GM21576 (cell line): Measurements from ENCODE around the gene NUFIP2.
"Not testable (repeated sequence)": the region's sequence is repeated elsewhere in the genome, so short reads cannot be mapped to it uniquely, and the experiment has no call there.

Source experiments
- ATAC-seq: cut with Tn5 transposase; IDR thresholded peaks from one replicate; pipeline ENCODE4 v1.9.1; 2021; ENCODE audit warnings: mild to moderate bottlenecking, moderate library complexity; ENCODE audit not compliant: unreplicated experiment

NUFIP2 gene

DNA sequence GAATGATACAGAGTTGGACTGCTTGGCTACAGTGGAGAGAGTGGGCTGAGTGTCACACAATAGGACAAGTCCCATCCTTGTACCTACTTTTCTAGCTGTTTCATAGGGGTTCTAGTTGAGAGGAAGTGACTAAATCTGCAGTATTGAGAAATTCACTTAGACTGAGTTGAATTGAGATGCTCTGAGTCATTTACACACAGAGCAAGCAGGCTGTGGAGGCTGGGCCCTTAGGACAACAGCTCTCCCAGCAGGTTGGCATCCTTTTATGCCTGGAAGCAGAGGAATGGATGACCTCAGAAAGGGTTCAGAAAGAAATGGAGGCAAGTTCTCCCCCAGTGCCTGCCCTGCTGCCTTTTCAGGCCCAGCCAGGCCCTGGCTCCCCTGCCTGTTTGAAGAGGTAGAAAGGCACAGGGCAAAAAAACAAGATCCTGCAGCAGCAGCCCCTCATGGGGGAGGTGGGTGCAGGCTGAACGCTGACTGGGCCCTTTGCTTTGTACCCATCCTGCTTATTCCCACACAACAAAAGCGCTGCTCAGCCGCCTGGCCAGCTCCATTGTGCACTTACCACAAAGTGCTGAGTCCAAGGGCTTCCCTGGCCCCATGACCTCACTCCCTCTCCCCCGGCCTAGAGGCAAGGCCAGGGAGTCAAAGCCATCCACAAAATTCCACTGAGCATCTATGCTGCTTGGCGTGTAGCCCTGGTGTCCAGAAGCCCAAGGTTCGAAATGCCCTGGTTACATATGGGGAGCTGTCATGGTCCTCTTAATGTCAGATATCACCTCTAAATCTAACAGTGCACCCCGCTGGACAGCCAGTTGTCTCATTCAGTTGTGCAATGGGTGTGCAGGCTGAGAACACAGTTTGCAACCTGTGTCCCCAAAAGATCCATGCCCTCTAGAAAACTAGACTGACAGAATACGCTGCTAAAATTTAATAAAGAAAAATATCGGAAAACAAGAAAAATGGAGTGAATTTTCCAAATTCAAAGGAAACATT lies 52.7 kb downstream of the NUFIP2 start:
- ATAC-seq = no peak

- no peak for ATAC-seq
Measured at GRCh38 chr17:29240477-29240876, 53.5 kb downstream of the NUFIP2 start.

- ATAC-seq = no peak
Measured at GRCh38 chr17:29238133-29238850, 55.7 kb downstream of the NUFIP2 start.

GRCh38 chr17:29237476-29238132 lies 56.3 kb downstream of the NUFIP2 start:
- no peak for ATAC-seq

- no peak for ATAC-seq
Measured at GRCh38 chr17:29235904-29236303, 58.0 kb downstream of the NUFIP2 start.

DNA sequence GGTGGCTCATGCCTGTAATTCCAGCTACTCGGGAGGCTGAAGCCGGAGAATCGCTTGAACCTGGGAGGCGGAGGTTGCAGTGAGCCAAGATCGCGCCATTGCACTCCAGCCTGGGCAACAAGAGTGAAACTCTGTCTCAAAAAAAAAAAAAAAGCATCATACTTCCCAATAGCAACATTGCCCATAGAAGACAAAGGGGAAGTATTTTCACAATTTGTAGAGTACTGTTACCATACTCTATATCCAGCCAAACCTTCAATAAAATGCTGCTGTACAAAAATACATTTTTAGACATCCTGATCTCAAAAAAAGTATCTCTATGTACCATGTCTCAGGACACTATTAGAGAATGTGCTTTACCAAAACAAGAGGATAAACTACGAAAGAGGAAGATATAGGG lies 59.0 kb downstream of the NUFIP2 start:
- ATAC-seq = not testable (repeated sequence)

DNA sequence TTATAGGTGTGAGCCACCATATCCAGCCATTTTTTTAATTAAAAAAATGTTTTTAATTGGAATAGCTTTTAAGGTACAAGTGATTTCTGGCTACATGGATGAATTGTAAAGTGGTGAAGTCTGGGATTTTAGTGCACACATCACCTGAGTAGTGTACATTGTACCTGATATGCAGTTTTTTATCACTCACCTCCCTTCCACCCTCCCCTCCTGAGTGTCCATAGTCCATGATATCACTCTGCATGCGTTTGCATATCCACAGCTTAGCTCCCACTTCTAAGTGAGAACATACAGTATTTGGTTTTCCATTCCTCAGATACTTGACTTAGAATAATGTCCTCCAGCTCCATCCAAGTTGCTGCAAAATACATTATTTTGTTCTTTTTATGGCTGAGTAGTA lies 60.6 kb downstream of the NUFIP2 start:
- no peak for ATAC-seq

DNA sequence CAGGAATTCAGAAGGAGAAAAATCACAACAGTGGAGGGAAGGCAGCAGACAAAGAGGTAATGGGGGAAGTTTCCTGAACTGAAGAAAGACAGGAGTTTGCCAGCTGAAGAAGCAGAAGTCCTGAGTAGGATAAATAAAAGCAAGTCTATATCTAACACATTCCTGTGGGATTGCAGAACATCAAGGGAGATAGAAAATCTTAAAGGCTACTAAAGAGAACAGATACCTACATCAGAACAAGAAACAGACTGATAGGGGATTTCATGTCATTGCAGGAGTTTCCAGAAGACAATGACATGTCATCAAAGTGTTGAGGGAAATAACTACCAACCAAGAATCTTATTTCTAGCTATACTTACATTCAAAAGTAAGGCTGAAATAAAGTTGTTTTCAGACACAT lies 68.6 kb downstream of the NUFIP2 start:
- no peak for ATAC-seq

DNA sequence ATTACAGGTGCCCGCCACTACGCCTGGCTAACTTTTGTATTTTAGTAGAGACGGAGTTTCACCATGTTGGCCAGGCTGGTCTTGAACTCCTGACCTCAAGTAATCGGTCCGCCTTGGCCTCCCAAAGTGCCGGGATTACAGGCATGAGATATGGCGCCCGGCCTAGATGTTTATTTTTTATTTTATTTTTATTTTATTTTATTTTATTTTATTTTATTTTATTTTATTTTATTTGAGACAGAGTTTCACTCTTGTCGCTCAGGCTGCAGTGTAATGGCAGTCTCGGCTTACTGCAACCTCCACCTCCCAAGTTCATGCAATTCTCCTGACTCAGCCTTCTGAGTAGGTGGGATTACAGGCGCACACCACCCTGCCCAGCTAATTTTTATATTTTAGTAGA lies 72.6 kb downstream of the NUFIP2 start:
- ATAC-seq = not testable (repeated sequence)

DNA sequence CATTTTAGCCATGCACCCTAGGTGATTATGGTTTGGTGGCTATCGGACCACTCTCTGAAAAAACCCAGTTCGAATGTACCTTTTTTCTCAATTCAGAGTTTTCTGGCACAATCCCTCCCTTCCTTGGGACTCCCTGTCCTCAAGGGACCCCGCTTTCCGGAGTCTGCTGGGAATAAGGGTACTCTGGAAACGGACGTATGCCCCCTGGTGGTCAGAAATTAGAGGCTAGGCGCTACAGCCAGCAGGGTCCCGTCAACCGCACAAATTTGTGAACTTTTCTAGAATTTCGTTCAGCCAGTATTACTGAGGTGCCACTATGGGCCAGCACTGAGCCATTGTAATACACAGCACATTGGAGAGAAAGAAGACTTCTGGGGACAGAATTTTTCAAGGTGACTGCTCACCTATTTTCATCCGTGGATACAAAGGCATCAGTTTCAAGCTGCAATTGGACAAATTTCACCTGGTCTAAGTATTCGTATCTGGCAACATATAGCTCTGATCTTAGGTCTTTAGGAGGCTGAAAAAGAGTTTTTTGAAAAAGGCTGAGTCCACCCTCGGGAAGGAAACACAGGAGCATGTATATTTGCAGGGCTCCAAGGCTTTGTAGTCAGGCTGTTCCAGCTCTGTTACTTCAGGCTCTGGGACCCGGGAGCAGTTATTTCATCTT lies 74.4 kb downstream of the NUFIP2 start:
- ATAC-seq = no peak

GRCh38 chr17:29216856-29217255 lies 77.1 kb downstream of the NUFIP2 start:
- ATAC-seq = no peak

DNA sequence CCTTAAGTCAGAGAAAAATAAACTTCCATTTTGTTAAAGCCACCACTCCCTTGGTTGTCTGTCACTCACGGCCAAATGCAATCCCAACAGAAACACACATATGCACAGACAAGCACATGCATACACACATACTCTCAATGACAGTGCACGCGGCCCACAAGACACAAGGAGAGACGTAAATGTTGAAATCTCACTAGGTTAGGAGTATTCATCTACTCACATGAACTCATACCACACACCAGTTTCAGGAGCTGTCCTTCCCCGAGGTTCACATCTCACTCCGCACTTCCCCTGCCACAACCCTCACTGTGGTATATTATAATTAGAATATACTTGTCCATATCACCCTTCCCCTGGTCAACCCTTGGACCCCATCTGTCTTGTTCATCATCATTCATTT lies 77.8 kb downstream of the NUFIP2 start:
- no peak for ATAC-seq

- no peak for ATAC-seq
Measured at GRCh38 chr17:29215717-29216116, 78.2 kb downstream of the NUFIP2 start.

DNA sequence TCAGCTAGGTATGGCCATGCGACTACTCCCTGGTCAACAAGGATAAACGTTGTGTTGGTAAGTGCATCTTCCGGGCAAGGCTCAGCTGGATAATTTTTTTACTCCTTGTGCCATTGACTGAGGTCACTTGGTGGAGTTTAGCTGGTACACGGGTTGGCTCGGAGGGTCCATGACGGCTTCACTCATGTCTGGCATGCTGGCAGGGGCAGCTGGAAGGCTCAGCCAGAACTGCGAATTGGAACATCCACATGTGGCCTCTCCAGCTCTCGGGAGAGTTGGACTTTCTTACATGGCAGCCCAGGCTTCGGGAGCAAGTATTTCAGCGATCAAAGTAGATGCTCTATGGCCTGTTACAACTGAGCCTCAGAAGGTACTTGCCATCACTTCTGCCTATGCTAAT lies 78.8 kb downstream of the NUFIP2 start:
- no peak for ATAC-seq

GRCh38 chr17:29214215-29215146 lies 79.5 kb downstream of the NUFIP2 start:
- no peak for ATAC-seq

DNA sequence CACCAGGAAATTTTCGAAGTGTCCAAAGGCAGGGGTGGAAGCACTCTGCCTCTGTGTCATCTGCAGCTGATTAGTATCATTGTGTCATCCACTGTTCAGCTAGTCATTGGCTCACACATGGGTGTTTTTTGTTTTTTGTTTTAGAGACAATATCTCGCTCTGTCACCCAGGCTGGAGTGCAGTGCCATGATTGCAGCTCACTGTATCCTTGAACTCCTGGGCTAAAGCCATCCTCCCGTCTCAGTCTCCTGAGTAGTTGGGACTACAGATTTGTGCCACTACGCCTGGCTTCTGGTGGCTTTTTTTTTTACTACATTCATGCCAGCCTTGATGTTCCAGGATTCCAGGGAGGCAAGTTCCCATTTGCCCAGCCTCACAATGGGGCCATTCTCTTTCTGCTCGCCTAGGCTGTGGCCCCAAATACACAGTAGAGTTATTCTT lies 81.2 kb downstream of the NUFIP2 start:
- no peak for ATAC-seq

- ATAC-seq = no peak
Measured at GRCh38 chr17:29212094-29212631, 81.8 kb downstream of the NUFIP2 start.

GRCh38 chr17:29210879-29211278 lies 83.1 kb downstream of the NUFIP2 start:
- ATAC-seq = no peak

GRCh38 chr17:29209073-29209472 lies 84.9 kb downstream of the NUFIP2 start:
- ATAC-seq = no peak
